Measurements from ENCODE around the gene EDIL3. TPM values are rescaled to one million over a fixed set of nuclear protein-coding genes. Genes with fewer than 3 reads are reported as not detected.

The EDIL3 gene
- total and polyA plus RNA-seq, 10 of the 15 experiments (the other 5 are each of a cell fraction or from before 2014, with no cell fraction given), result 0.01 to 0.62 (median 0.20) TPM

- Histone ChIP-seq H3K9me3 (replicated peaks; ENCODE audit: control insufficient read depth, insufficient read depth, low read length) (no peaks in the 10 kb centered on the region), H3K4me3 (no peak overlapping the region), H3K4me2 (ENCODE audit: control insufficient read depth, insufficient read depth) (no peak overlapping the region), H3K27ac (ENCODE audit: control insufficient read depth, insufficient read depth) (no peak overlapping the region), H3K4me1 (ENCODE audit: control insufficient read depth, insufficient read depth, low read length) (no peaks in the 10 kb centered on the region), H3K27me3 (replicated peaks in 1 of 2; ENCODE audit: control insufficient read depth in 2 of 2, insufficient read depth in 2 of 2, low read length in 1 of 2) (no peaks in the 10 kb centered on the region), H3K9ac (ENCODE audit: control insufficient read depth, insufficient read depth, low read length) (no peak overlapping the region), H3K79me2 (ENCODE audit: control insufficient read depth, insufficient read depth, low read length) (no peaks in the 10 kb centered on the region), H2AFZ (ENCODE audit: control insufficient read depth, low read depth, low read length) (no peak overlapping the region), H3K36me3 (ENCODE audit: control insufficient read depth in 2 of 2, insufficient read depth in 2 of 2, low read length in 1 of 2) (no peaks in the 10 kb centered on the region), H4K20me1 (ENCODE audit: control insufficient read depth, insufficient read depth) (no peaks in the 10 kb centered on the region)
- DNase-seq (ENCODE audit: low read depth, low spot score), result no peak
- no TSS peak for BruUV-seq (replicated peaks)
- POLR2A ChIA-PET, result no interaction called here
- in situ Hi-C loops (cut with MboI) (no loop called here), intact Hi-C loops (cut with micrococcal nuclease; ENCODE audit: unreplicated experiment) (no loop called here)
- SMC1A ChIA-PET (ENCODE audit: uncharacterized antibody, unreplicated experiment), result interaction anchor here (4.1 kb wide), 1 partner anchor 10 kb away, joined by 17 read pairs; no protein-coding TSS in a partner anchor
- no peak for TF ChIP-seq HDAC6 (IDR thresholded peaks at IDR 0.05; ENCODE audit: unreplicated experiment)
- TF ChIP-seq EED (IDR thresholded peaks at IDR 0.05; ENCODE audit: low read depth), result no peak
- no peak for TF ChIP-seq TARDBP (IDR thresholded peaks at IDR 0.05; ENCODE audit: borderline replicate concordance)
- no peak for TF ChIP-seq SUPT20H (IDR thresholded peaks at IDR 0.05; ENCODE audit: borderline replicate concordance, control insufficient read depth, low read depth, low read length)
- TF ChIP-seq CEBPB (IDR thresholded peaks at IDR 0.05; ENCODE audit: borderline replicate concordance in 1 of 2, low read depth in 2 of 2, low read length in 2 of 2), result no peak
- TF ChIP-seq PAX8 (IDR thresholded peaks at IDR 0.05), result no peak
- TF ChIP-seq CTCF (IDR thresholded peaks at IDR 0.05 in 2 of 3, conservative IDR thresholded peaks at IDR 0.05 in 1 of 3; ENCODE audit: control insufficient read depth in 2 of 3, extremely low read depth in 1 of 3, insufficient read depth in 1 of 3, low read depth in 3 of 3, low read length in 3 of 3), result no peak
- no peak for TF ChIP-seq FOS (IDR thresholded peaks at IDR 0.05; ENCODE audit: borderline replicate concordance, extremely low read depth, insufficient read length)
- no peak for TF ChIP-seq PAX5 (IDR thresholded peaks at IDR 0.05; ENCODE audit: borderline replicate concordance, low read depth, low read length)
- TF ChIP-seq NFIC (IDR thresholded peaks at IDR 0.05; ENCODE audit: low read depth, low read length), result no peak
- TF ChIP-seq MYB (IDR thresholded peaks at IDR 0.05; ENCODE audit: borderline replicate concordance, low read depth, low read length), result no peak
- no peak for TF ChIP-seq STAT1 (conservative IDR thresholded peaks at IDR 0.05)
- TF ChIP-seq NKRF (conservative IDR thresholded peaks at IDR 0.05), result no peak
- no peak for TF ChIP-seq SRF (IDR thresholded peaks at IDR 0.05; ENCODE audit: low read depth in 2 of 2, low read length in 2 of 2)
- RAD21 ChIA-PET (ENCODE audit: unreplicated experiment), result no interaction called here
- CTCF ChIA-PET, result interaction anchor here (5.8 kb wide), 1 partner anchor 10 kb away, joined by 42 read pairs; no protein-coding TSS in a partner anchor
- ATAC-seq, result no peak
- WGBS (ENCODE audit: insufficient coverage, insufficient replicate concordance, low lambda C conversion rate, missing lambda C conversion rate), result 38% methylated on average over 4 of the region's 4 CpGs
- FAIRE-seq, result no peak
Measured at GRCh38 chr5:83917261-83917908, 467.3 kb downstream of the EDIL3 start.
